HepG2 (cell line): Measurements from ENCODE around the gene POLE3. TPM values are rescaled to one million over a fixed set of nuclear protein-coding genes. Genes with fewer than 3 reads are reported as not detected.

Experiments used
- ARID4A ChIP-seq: sonication (generic); formaldehyde crosslinking; IDR thresholded peaks from 2 replicates; pipeline ENCODE4 v1.5.0; 2020; ENCODE audit warnings: mild to moderate bottlenecking, missing genetic modification reagents, borderline replicate concordance
- ATRX ChIP-seq: sonication (generic); formaldehyde crosslinking; IDR thresholded peaks from 2 replicates; pipeline ENCODE4 v1.4.0; 2020; ENCODE audit warnings: missing genetic modification reagents, borderline replicate concordance
- FOSL1 ChIP-seq: sonication (generic); formaldehyde crosslinking; IDR thresholded peaks from 2 replicates; pipeline ENCODE4 v1.9.0; 2021; ENCODE audit warnings: missing genetic modification reagents, borderline replicate concordance
- GABPA ChIP-seq, 2 experiments: IDR thresholded peaks; 2 replicates each; pipeline ENCODE4 v1.6.1; 2011 to 2016; ENCODE audit warnings: low read depth in 2 of 2, low read length in 1 of 2, missing biosample characterization in 1 of 2, missing genetic modification characterization in 1 of 2
- GRHL1 ChIP-seq: sonication (generic); formaldehyde crosslinking; conservative IDR thresholded peaks from 2 replicates; pipeline ENCODE4 v1.8.0; 2022; ENCODE audit warnings: missing genetic modification reagents
- KDM5B ChIP-seq: sonication (generic); formaldehyde crosslinking; IDR thresholded peaks from 2 replicates; pipeline ENCODE4 v1.4.0; 2020; ENCODE audit warnings: missing genetic modification reagents, mild to moderate bottlenecking, borderline replicate concordance
- MAX ChIP-seq: IDR thresholded peaks from 2 replicates; pipeline ENCODE4 v1.6.1; 2012; ENCODE audit warnings: inconsistent platforms
- MNT ChIP-seq: fragments of 450-650 bp; IDR thresholded peaks from 2 replicates; pipeline ENCODE4 v1.6.1; 2016
- NCOR1 ChIP-seq: fragments of 200-600 bp; sonication (generic); IDR thresholded peaks from 2 replicates; pipeline ENCODE4 v1.7.0; 2017; ENCODE audit warnings: antibody characterized with exemption, low read length, borderline replicate concordance
- ZFP36L1 ChIP-seq: sonication (generic); formaldehyde crosslinking; IDR thresholded peaks from 2 replicates; pipeline ENCODE4 v1.8.0; 2022; ENCODE audit warnings: mild to moderate bottlenecking, missing genetic modification reagents, moderate library complexity
- ZNF264 ChIP-seq: sonication (generic); formaldehyde crosslinking; IDR thresholded peaks from 2 replicates; pipeline ENCODE4 v1.4.0; 2020; ENCODE audit warnings: missing genetic modification reagents
- ZNF431 ChIP-seq: sonication (generic); formaldehyde crosslinking; IDR thresholded peaks from 2 replicates; pipeline ENCODE4 v1.9.0; 2022; ENCODE audit warnings: missing genetic modification reagents, low read depth, mild to moderate bottlenecking, borderline replicate concordance
- ZNF512B ChIP-seq: sonication (generic); formaldehyde crosslinking; IDR thresholded peaks from 2 replicates; pipeline ENCODE4 v1.5.1; 2020; ENCODE audit warnings: missing genetic modification reagents, mild to moderate bottlenecking, borderline replicate concordance
- ZNF552 ChIP-seq: sonication (generic); formaldehyde crosslinking; IDR thresholded peaks from 2 replicates; pipeline ENCODE4 v1.9.0; 2022; ENCODE audit warnings: missing genetic modification reagents, mild to moderate bottlenecking, borderline replicate concordance
- ZNF607 ChIP-seq: sonication (generic); formaldehyde crosslinking; IDR thresholded peaks from 2 replicates; pipeline ENCODE4 v1.5.1; 2020; ENCODE audit warnings: missing genetic modification reagents, mild to moderate bottlenecking, borderline replicate concordance
- ZNF740 ChIP-seq: sonication (generic); formaldehyde crosslinking; IDR thresholded peaks from 2 replicates; pipeline ENCODE4 v1.4.0; 2020; ENCODE audit warnings: missing genetic modification reagents
- polyA plus RNA-seq, 8 experiments: library from polyadenylated mRNA; depleted of rRNA in 3 of 8; stranded (reverse) in 7 of 8; unstranded in 1 of 8; fragments of >200 nt; fragmentation: Illumina TruSeq in 4 of 8; extraction: Trizol in 4 of 8; gene quantifications; 2 replicates each; pipeline versions ENCODE4 v1.2.1 to v1.2.3, GENCODE V29; 2011 to 2016; ENCODE audit warnings: low read depth in 4 of 8, missing spikeins in 1 of 8, mixed read lengths in 1 of 8; ENCODE audit not compliant: insufficient read depth in 1 of 8
- total RNA-seq, 5 experiments: library from RNA; depleted of rRNA; stranded (reverse); fragments of >200 nt; fragmentation: Illumina TruSeq; extraction: Trizol; gene quantifications; 2 replicates each; pipeline ENCODE4 v1.2.3, GENCODE V29; 2016; ENCODE audit warnings: low read depth in 1 of 5

POLE3 gene
- total and polyA plus RNA-seq, 2 of the 13 experiments (the other 11 are each of a cell fraction or from before 2014, with no cell fraction given) = 36.0 to 77.2 TPM

GRCh38 chr9:113401027-113401792 lies 9.3 kb downstream of the POLE3 start, which contains the start of gene ALAD (continued):
- TF ChIP-seq FOSL1 = no peak
- TF ChIP-seq KDM5B (CRISPR knock-in tag) = peak; percentile 69; the same call in 1 of the 2 replicates
- TF ChIP-seq ZNF552 (CRISPR knock-in tag) = peak; percentile 41; the same call in 1 of the 2 replicates
- TF ChIP-seq ZNF431 (CRISPR knock-in tag) = peak; percentile 81; the same call in 1 of the 2 replicates
- no peak; the same call in 1 of the 2 replicates for TF ChIP-seq NCOR1
- 0 out of 2 replicates have a peak, but pooled peaks have one; percentile 79 for TF ChIP-seq ZNF607 (CRISPR knock-in tag)
- TF ChIP-seq MNT = peak; percentile 40
- no peak for TF ChIP-seq ZNF512B (CRISPR knock-in tag)
- TF ChIP-seq ZFP36L1 (CRISPR knock-in tag) = no peak
- peak; percentile 49 for TF ChIP-seq GABPA (IDR thresholded peaks at IDR 0.05; ENCODE audit: low read depth, low read length)
- TF ChIP-seq GABPA (CRISPR knock-in tag; IDR thresholded peaks at IDR 0.05; ENCODE audit: low read depth) = peak; percentile 87
- no peak for TF ChIP-seq GRHL1
- TF ChIP-seq ZNF740 (CRISPR knock-in tag) = peak; percentile 95
- peak; percentile 60; the same call in 1 of the 2 replicates for TF ChIP-seq ZNF264 (CRISPR knock-in tag)
- peak; percentile 91 for TF ChIP-seq ARID4A (CRISPR knock-in tag)
- no peak for TF ChIP-seq ATRX (CRISPR knock-in tag)
- peak; percentile 79 for TF ChIP-seq MAX
